GM19025 (cell line): ENCODE data around the gene CACNA2D3.

Experiments
- ATAC-seq: cut with Tn5 transposase; IDR thresholded peaks from one replicate; pipeline ENCODE4 v1.9.1; 2021; ENCODE audit warnings: mild to moderate bottlenecking, low read depth, moderate library complexity; ENCODE audit not compliant: unreplicated experiment

CACNA2D3 gene

GRCh38 chr3:54321520-54321919 is 199.2 kb downstream of the CACNA2D3 start:
- no peak for ATAC-seq

- ATAC-seq, result no peak
These were observed 200.0 kb downstream of the CACNA2D3 start for GRCh38 chr3:54322354-54322753.

GRCh38 chr3:54324103-54324502 is 201.8 kb downstream of the CACNA2D3 start:
- ATAC-seq, result no peak

GRCh38 chr3:54326951-54327350 is 204.6 kb downstream of the CACNA2D3 start:
- no peak for ATAC-seq

- ATAC-seq, result no peak
These were observed 209.0 kb downstream of the CACNA2D3 start for GRCh38 chr3:54331341-54331740.

GRCh38 chr3:54337846-54338245 is 215.5 kb downstream of the CACNA2D3 start:
- no peak for ATAC-seq

- ATAC-seq, result no peak
These were observed 217.3 kb downstream of the CACNA2D3 start for GRCh38 chr3:54339608-54340007.

GRCh38 chr3:54341811-54342210 is 219.5 kb downstream of the CACNA2D3 start:
- no peak for ATAC-seq

GRCh38 chr3:54342676-54343075 is 220.3 kb downstream of the CACNA2D3 start:
- ATAC-seq, result no peak

GRCh38 chr3:54343495-54343894 is 221.1 kb downstream of the CACNA2D3 start:
- no peak for ATAC-seq

- ATAC-seq, result no peak
These were observed 222.4 kb downstream of the CACNA2D3 start for GRCh38 chr3:54344601-54345231.

GRCh38 chr3:54345847-54346375 is 223.6 kb downstream of the CACNA2D3 start:
- no peak for ATAC-seq

GRCh38 chr3:54347060-54347459 is 224.7 kb downstream of the CACNA2D3 start:
- ATAC-seq, result no peak

- no peak for ATAC-seq
These were observed 225.6 kb downstream of the CACNA2D3 start for GRCh38 chr3:54347933-54348332.

GRCh38 chr3:54349231-54349652 is 226.9 kb downstream of the CACNA2D3 start:
- ATAC-seq, result no peak

- ATAC-seq, result no peak
These were observed 227.3 kb downstream of the CACNA2D3 start for GRCh38 chr3:54349691-54350090.

- no peak for ATAC-seq
These were observed 231.2 kb downstream of the CACNA2D3 start for GRCh38 chr3:54353546-54353945.

GRCh38 chr3:54353946-54354345 is 231.6 kb downstream of the CACNA2D3 start:
- no peak for ATAC-seq

- no peak for ATAC-seq
These were observed 233.4 kb downstream of the CACNA2D3 start for GRCh38 chr3:54355800-54356199.

- no peak for ATAC-seq
These were observed 234.1 kb downstream of the CACNA2D3 start for GRCh38 chr3:54356261-54357045.

- ATAC-seq, result no peak
These were observed 234.9 kb downstream of the CACNA2D3 start for GRCh38 chr3:54357301-54357700.

GRCh38 chr3:54358316-54358715 is 236.0 kb downstream of the CACNA2D3 start:
- no peak for ATAC-seq
